GM18951 (cell line): Measurements from ENCODE around the gene GOSR1.
"Not testable (repeated sequence)": the region's sequence is repeated elsewhere in the genome, so short reads cannot be mapped to it uniquely, and the experiment has no call there.

Source experiments
- POLR2A ChIP-seq: IDR thresholded peaks from 4 replicates; pipeline ENCODE4 v1.6.1; 2011; ENCODE audit warnings: mild to moderate bottlenecking; ENCODE audit not compliant: insufficient read length, insufficient read depth; ENCODE audit errors: extremely low read depth
- in situ Hi-C: fragments of 300-500 bp; cut with MboI; formaldehyde crosslinking; loops from one replicate; pipeline ENCODE4 v1.12.0; 2022; ENCODE audit warnings: low sequenced_read_pairs, mixed read lengths, inconsistent platforms; ENCODE audit not compliant: unreplicated experiment

GOSR1 gene

GRCh38 chr17:30573603-30574175 lies 96.5 kb downstream of the GOSR1 start:
- TF ChIP-seq POLR2A: no peak
- in situ Hi-C loops: no loop called here

- in situ Hi-C loops: not testable (repeated sequence)
Measured at GRCh38 chr17:30574309-30574708, 97.1 kb downstream of the GOSR1 start.

GRCh38 chr17:30574806-30575205 lies 97.6 kb downstream of the GOSR1 start:
- in situ Hi-C loops: not testable (repeated sequence)

- in situ Hi-C loops: not testable (repeated sequence)
Measured at GRCh38 chr17:30575648-30576325, 98.6 kb downstream of the GOSR1 start.

GRCh38 chr17:30576326-30576861 lies 99.2 kb downstream of the GOSR1 start:
- in situ Hi-C loops: no loop called here
- TF ChIP-seq POLR2A: no peak
